H9 (cell line): ENCODE measurements around the gene CRYM. TPM values are rescaled to one million over a fixed set of nuclear protein-coding genes. Genes with fewer than 3 reads are reported as not detected.

Source experiments
- DNase-seq: peaks from one replicate; pipeline ENCODE4 v3.0.0-alpha.2; 2017
- H2AFZ ChIP-seq: one replicate; pipeline ENCODE4 v1.6.1; 2013; ENCODE audit warnings: mild to moderate bottlenecking, low read length, control low read depth, moderate library complexity
- H2AK5ac ChIP-seq: 2 replicates; pipeline ENCODE4 v1.6.1; 2013; ENCODE audit warnings: low read length, control low read depth, mixed read lengths; ENCODE audit not compliant: insufficient read length
- H2BK120ac ChIP-seq: one replicate; pipeline ENCODE4 v1.6.1; 2013; ENCODE audit warnings: low read depth, mild to moderate bottlenecking, low read length, control low read depth, inconsistent platforms; ENCODE audit not compliant: poor library complexity, severe bottlenecking
- H2BK12ac ChIP-seq: 2 replicates; pipeline ENCODE4 v1.6.1; 2013; ENCODE audit warnings: low read length, control low read depth, mixed read lengths, low read depth; ENCODE audit not compliant: insufficient read length
- H2BK15ac ChIP-seq: 2 replicates; pipeline ENCODE4 v1.6.1; 2013; ENCODE audit warnings: low read depth, low read length, control low read depth
- H2BK20ac ChIP-seq: one replicate; pipeline ENCODE4 v1.6.1; 2013; ENCODE audit warnings: low read depth, mild to moderate bottlenecking, low read length, control low read depth, inconsistent platforms; ENCODE audit not compliant: poor library complexity, severe bottlenecking
- H2BK5ac ChIP-seq: 2 replicates; pipeline ENCODE4 v1.6.1; 2013; ENCODE audit warnings: low read length, control low read depth, mixed read lengths; ENCODE audit not compliant: insufficient read length
- H3K14ac ChIP-seq: 2 replicates; pipeline ENCODE4 v1.6.1; 2013; ENCODE audit warnings: low read length, control low read depth; ENCODE audit not compliant: insufficient read depth
- H3K18ac ChIP-seq: 2 replicates; pipeline ENCODE4 v1.6.1; 2013; ENCODE audit warnings: low read depth, mild to moderate bottlenecking, mixed read lengths, low read length, control low read depth; ENCODE audit not compliant: insufficient read length
- H3K23ac ChIP-seq: 2 replicates; pipeline ENCODE4 v1.6.1; 2013; ENCODE audit warnings: low read length, control low read depth, mixed read lengths, low read depth; ENCODE audit not compliant: insufficient read length
- H3K23me2 ChIP-seq: 2 replicates; pipeline ENCODE4 v1.6.1; 2013; ENCODE audit warnings: low read depth, mild to moderate bottlenecking, mixed read lengths, low read length, control low read depth; ENCODE audit not compliant: insufficient read length, poor library complexity, severe bottlenecking
- H3K27ac ChIP-seq: 2 replicates; pipeline ENCODE4 v1.5.1; 2013; ENCODE audit warnings: low read length, control low read depth, mixed read lengths, low read depth; ENCODE audit not compliant: insufficient read length
- H3K27me3 ChIP-seq: 2 replicates; pipeline ENCODE4 v1.6.1; 2013; ENCODE audit warnings: low read length, control low read depth, inconsistent platforms; ENCODE audit not compliant: insufficient read depth
- H3K4ac ChIP-seq: 2 replicates; pipeline ENCODE4 v1.6.1; 2013; ENCODE audit warnings: low read depth, mild to moderate bottlenecking, control low read depth, inconsistent platforms, low read length, moderate library complexity
- H3K4me1 ChIP-seq: 2 replicates; pipeline ENCODE4 v1.6.1; 2013; ENCODE audit warnings: low read length, control low read depth, inconsistent platforms; ENCODE audit not compliant: insufficient read depth
- H3K4me2 ChIP-seq: 2 replicates; pipeline ENCODE4 v1.6.1; 2013; ENCODE audit warnings: low read length, control low read depth, mixed read lengths; ENCODE audit not compliant: insufficient read length, insufficient read depth
- H3K56ac ChIP-seq: 2 replicates; pipeline ENCODE4 v1.6.1; 2013; ENCODE audit warnings: low read depth, mild to moderate bottlenecking, mixed read lengths, low read length, control low read depth; ENCODE audit not compliant: insufficient read length
- H3K79me1 ChIP-seq: 2 replicates; pipeline ENCODE4 v1.6.1; 2013; ENCODE audit warnings: low read depth, mild to moderate bottlenecking, moderate library complexity, low read length, control low read depth, inconsistent platforms; ENCODE audit not compliant: insufficient read depth, poor library complexity, severe bottlenecking
- H3K79me2 ChIP-seq: 2 replicates; pipeline ENCODE4 v1.6.1; 2013; ENCODE audit warnings: low read length, control low read depth, inconsistent platforms; ENCODE audit not compliant: insufficient read depth
- H3K9ac ChIP-seq: 2 replicates; pipeline ENCODE4 v1.6.1; 2013; ENCODE audit warnings: low read length, control low read depth, mixed read lengths; ENCODE audit not compliant: insufficient read length; ENCODE audit errors: extremely low read depth
- H3K9me3 ChIP-seq: one replicate; pipeline ENCODE4 v1.6.1; 2013; ENCODE audit warnings: low read depth, low read length, inconsistent platforms; ENCODE audit not compliant: control insufficient read depth
- H3T11ph ChIP-seq: one replicate; pipeline ENCODE4 v1.6.1; 2013; ENCODE audit warnings: mild to moderate bottlenecking, low read length, control low read depth, inconsistent platforms
- H4K20me1 ChIP-seq: one replicate; pipeline ENCODE4 v1.6.1; 2013; ENCODE audit not compliant: control insufficient read depth, insufficient read length, insufficient read depth
- H4K5ac ChIP-seq: 2 replicates; pipeline ENCODE4 v1.6.1; 2013; ENCODE audit warnings: low read depth, mild to moderate bottlenecking, mixed read lengths, low read length, control low read depth; ENCODE audit not compliant: insufficient read length
- H4K8ac ChIP-seq: replicated peaks from 2 replicates; pipeline ENCODE4 v1.6.1; 2013; ENCODE audit warnings: low read length, control low read depth, mixed read lengths, low read depth; ENCODE audit not compliant: insufficient read length
- H4K91ac ChIP-seq: 2 replicates; pipeline ENCODE4 v1.6.1; 2013; ENCODE audit warnings: low read depth, mild to moderate bottlenecking, moderate library complexity, mixed read lengths, low read length, control low read depth; ENCODE audit not compliant: insufficient read length
- H3K27ac Mint-ChIP-seq, 3 experiments: 2 replicates in 2 of 3; 3 replicates in 1 of 3; pipeline ENCODE4 v1.8.0; 2020 to 2021; ENCODE audit warnings: mixed read lengths in 3 of 3, mild to moderate bottlenecking in 1 of 3, moderate library complexity in 1 of 3
- H3K27me3 Mint-ChIP-seq: 2 replicates; pipeline ENCODE4 v1.8.0; 2021; ENCODE audit warnings: low read depth, mild to moderate bottlenecking, moderate library complexity, mixed read lengths
- H3K36me3 Mint-ChIP-seq, 3 experiments: 2 replicates in 2 of 3; 3 replicates in 1 of 3; pipeline ENCODE4 v1.8.0; 2020 to 2021; ENCODE audit warnings: low read depth in 3 of 3, mixed read lengths in 3 of 3; ENCODE audit not compliant: insufficient read depth in 1 of 3
- H3K4me1 Mint-ChIP-seq, 2 experiments: 2 replicates each; pipeline ENCODE4 v1.8.0; 2020; ENCODE audit warnings: mixed read lengths in 2 of 2
- H3K4me3 Mint-ChIP-seq, 2 experiments: 2 replicates in 1 of 2; 3 replicates in 1 of 2; pipeline ENCODE4 v1.8.0; 2020 to 2021; ENCODE audit warnings: mild to moderate bottlenecking in 2 of 2, mixed read lengths in 2 of 2, moderate library complexity in 1 of 2
- H3K9me3 Mint-ChIP-seq, 2 experiments: 2 replicates in 1 of 2; 3 replicates in 1 of 2; pipeline ENCODE4 v1.8.0; 2020; ENCODE audit warnings: mild to moderate bottlenecking in 2 of 2, mixed read lengths in 2 of 2, moderate library complexity in 1 of 2
- WGBS: extraction: QIAGEN DNeasy Blood & Tissue Kit; methylation state at CpG from one replicate; pipeline ENCODE4 v1.1.7; 2013; ENCODE audit warnings: missing lambda C conversion rate, low lambda C conversion rate, mixed read lengths; ENCODE audit not compliant: insufficient read length; ENCODE audit errors: extremely low coverage; 5-methylcytosine and 5-hydroxymethylcytosine counted together
- total RNA-seq: library from RNA; stranded (reverse); gene quantifications from 2 replicates; pipeline ENCODE4 v1.2.1, GENCODE V29; 2021
- TF ChIP-seq, protein P1 (sequence below): fragments of 200-600 bp; sonication (generic); conservative IDR thresholded peaks from 3 replicates; pipeline ENCODE4 v1.8.0; 2021; ENCODE audit warnings: antibody characterized with exemption, mild to moderate bottlenecking

The CRYM gene
- total RNA-seq, 1 experiment from 2014 or later: 17.8 TPM

DNA sequence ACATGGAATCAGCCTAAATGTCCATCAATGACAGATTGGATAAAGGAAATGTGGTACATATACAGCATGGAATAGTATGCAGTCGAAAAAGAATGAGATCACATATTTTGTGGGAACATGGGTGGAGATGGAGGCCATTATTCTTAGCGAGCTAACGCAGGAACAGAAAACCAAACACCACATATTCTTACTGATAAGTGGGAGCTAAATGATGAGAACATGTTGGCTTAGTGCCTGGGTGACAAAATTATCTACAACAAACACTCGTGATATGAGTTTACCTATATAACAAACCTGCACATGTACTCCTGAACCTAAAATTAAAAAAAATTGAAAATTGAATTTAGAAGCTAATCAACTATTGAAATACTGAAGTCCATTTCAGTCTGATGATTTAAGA lies 38.4 kb downstream of the CRYM start:
- Histone ChIP-seq H3K23ac (no peak overlapping the region), H2AFZ (no peak overlapping the region), H3K79me2 (no peaks in the 10 kb centered on the region), H2BK20ac (no peak overlapping the region), H4K91ac (no peak overlapping the region), H3K9ac (no peak overlapping the region), H3K4ac (no peak overlapping the region), H4K20me1 (no peaks in the 10 kb centered on the region), H2BK12ac (no peak overlapping the region), H3K4me2 (no peak overlapping the region), H2BK120ac (no peak overlapping the region), H2BK15ac (no peak overlapping the region), H3K79me1 (no peaks in the 10 kb centered on the region), H3K14ac (no peak overlapping the region), H3K56ac (no peak overlapping the region), H4K8ac (no peak overlapping the region), H3K18ac (no peak overlapping the region), H3K23me2 (no peaks in the 10 kb centered on the region), H2AK5ac (no peak overlapping the region), H2BK5ac (no peak overlapping the region), H3K27ac (no peak overlapping the region), H3K27me3 (no peaks in the 10 kb centered on the region), H4K5ac (no peak overlapping the region), H3K9me3 (no peaks in the 10 kb centered on the region), H3T11ph (no peak overlapping the region), H3K4me1 (no peaks in the 10 kb centered on the region)
- Mint-ChIP-seq H3K27me3 (no peaks in the 10 kb centered on the region; the same call in 1 of the 2 replicates), H3K27ac (no peak overlapping the region), H3K4me1 (no peaks in the 10 kb centered on the region), H3K36me3 (no peaks in the 10 kb centered on the region), H3K9me3 (no peaks in the 10 kb centered on the region), H3K4me3 (no peak overlapping the region)
- WGBS: no CpG with 5 or more reads among the region's 4 CpGs
- TF ChIP-seq, protein P1, sequence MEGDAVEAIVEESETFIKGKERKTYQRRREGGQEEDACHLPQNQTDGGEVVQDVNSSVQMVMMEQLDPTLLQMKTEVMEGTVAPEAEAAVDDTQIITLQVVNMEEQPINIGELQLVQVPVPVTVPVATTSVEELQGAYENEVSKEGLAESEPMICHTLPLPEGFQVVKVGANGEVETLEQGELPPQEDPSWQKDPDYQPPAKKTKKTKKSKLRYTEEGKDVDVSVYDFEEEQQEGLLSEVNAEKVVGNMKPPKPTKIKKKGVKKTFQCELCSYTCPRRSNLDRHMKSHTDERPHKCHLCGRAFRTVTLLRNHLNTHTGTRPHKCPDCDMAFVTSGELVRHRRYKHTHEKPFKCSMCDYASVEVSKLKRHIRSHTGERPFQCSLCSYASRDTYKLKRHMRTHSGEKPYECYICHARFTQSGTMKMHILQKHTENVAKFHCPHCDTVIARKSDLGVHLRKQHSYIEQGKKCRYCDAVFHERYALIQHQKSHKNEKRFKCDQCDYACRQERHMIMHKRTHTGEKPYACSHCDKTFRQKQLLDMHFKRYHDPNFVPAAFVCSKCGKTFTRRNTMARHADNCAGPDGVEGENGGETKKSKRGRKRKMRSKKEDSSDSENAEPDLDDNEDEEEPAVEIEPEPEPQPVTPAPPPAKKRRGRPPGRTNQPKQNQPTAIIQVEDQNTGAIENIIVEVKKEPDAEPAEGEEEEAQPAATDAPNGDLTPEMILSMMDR: no peak
- DNase-seq: no peak
